Measurements from ENCODE around the gene MYLK.

The MYLK gene

GRCh38 chr3:123795471-123796251, 88.5 kb downstream of the MYLK start:
- Histone ChIP-seq H3K4me3 (ENCODE audit: low read length) (no peak overlapping the region), H3K79me1 (ENCODE audit: low read length) (no peaks in the 10 kb centered on the region), H3K79me2 (ENCODE audit: control insufficient read depth, insufficient read depth, low read length) (no peaks in the 10 kb centered on the region), H3K27me3 (ENCODE audit: insufficient read depth, low read length, poor library complexity) (no peaks in the 10 kb centered on the region), H3K36me3 (ENCODE audit: control insufficient read depth, insufficient read depth, low read length) (no peaks in the 10 kb centered on the region), H3K27ac (ENCODE audit: low read depth, low read length) (no peak overlapping the region), H3K9ac (ENCODE audit: low read length) (no peak overlapping the region), H3K4ac (ENCODE audit: low read depth, low read length) (no peak overlapping the region), H2BK5ac (ENCODE audit: low read length) (no peak overlapping the region), H3K18ac (ENCODE audit: low read length) (no peak overlapping the region), H3K4me1 (ENCODE audit: control insufficient read depth, low read depth, low read length) (peaks cover 7% of the 10 kb centered on the region), H4K8ac (ENCODE audit: low read depth, low read length) (no peak overlapping the region), H3K4me2 (ENCODE audit: low read length) (no peak overlapping the region), H3K56ac (ENCODE audit: low read length) (peak overlapping the region; percentile 56), H3K23ac (ENCODE audit: low read length) (no peak overlapping the region), H2BK120ac (ENCODE audit: low read depth, low read length) (no peak overlapping the region), H2AK5ac (ENCODE audit: low read length) (no peak overlapping the region), H4K5ac (ENCODE audit: low read length) (no peak overlapping the region), H2BK15ac (replicated peaks; ENCODE audit: low read depth) (no peak overlapping the region)
- DNase-seq: no peak
- WGBS (ENCODE audit: extremely low coverage, insufficient coverage, low lambda C conversion rate): no CpG with 5 or more reads among the region's 4 CpGs

DNA sequence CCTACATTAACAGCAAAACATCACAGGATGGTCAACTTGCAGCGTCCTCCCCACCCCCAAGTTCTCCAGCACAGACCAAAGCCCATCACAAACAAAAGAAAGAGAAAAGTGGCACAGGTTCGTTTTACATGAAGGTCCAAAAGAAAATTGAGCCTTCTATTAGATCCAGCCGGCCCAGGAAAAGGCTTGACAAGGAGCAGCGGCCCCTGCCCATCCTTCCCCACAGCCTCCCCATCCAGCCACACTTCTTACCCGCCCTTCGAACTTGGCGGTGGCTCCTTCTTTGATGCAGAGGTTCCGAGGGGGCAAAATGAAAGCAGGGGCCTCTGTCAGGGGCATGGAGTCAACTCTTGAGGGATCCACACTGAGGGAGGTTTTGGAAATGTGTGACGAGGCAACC, 90.7 kb downstream of the MYLK start:
- no peak overlapping the region for H2BK15ac ChIP-seq (replicated peaks; ENCODE audit: low read depth)
- H4K8ac ChIP-seq (ENCODE audit: low read depth, low read length): no peak overlapping the region
- H3K23ac ChIP-seq (ENCODE audit: low read length): no peak overlapping the region
- no peak overlapping the region for H3K18ac ChIP-seq (ENCODE audit: low read length)
- H3K56ac ChIP-seq (ENCODE audit: low read length): no peak overlapping the region
- H3K27ac ChIP-seq (ENCODE audit: low read depth, low read length): no peak overlapping the region
- H3K4me2 ChIP-seq (ENCODE audit: low read length): no peak overlapping the region
- WGBS (ENCODE audit: extremely low coverage, insufficient coverage, low lambda C conversion rate): no CpG with 5 or more reads among the region's 9 CpGs
- peaks cover 17% of the 10 kb centered on the region for H3K4me1 ChIP-seq (ENCODE audit: control insufficient read depth, low read depth, low read length)
- no peak for DNase-seq
- H3K4ac ChIP-seq (ENCODE audit: low read depth, low read length): no peak overlapping the region
- no peak overlapping the region for H3K4me3 ChIP-seq (ENCODE audit: low read length)
- no peak overlapping the region for H2BK5ac ChIP-seq (ENCODE audit: low read length)
- peak overlapping the region; percentile 2 for H2AK5ac ChIP-seq (ENCODE audit: low read length)
- no peaks in the 10 kb centered on the region for H3K27me3 ChIP-seq (ENCODE audit: insufficient read depth, low read length, poor library complexity)
- H3K36me3 ChIP-seq (ENCODE audit: control insufficient read depth, insufficient read depth, low read length): no peaks in the 10 kb centered on the region
- no peaks in the 10 kb centered on the region for H3K79me1 ChIP-seq (ENCODE audit: low read length)
- no peak overlapping the region for H4K5ac ChIP-seq (ENCODE audit: low read length)
- H2BK120ac ChIP-seq (ENCODE audit: low read depth, low read length): no peak overlapping the region
- H3K9ac ChIP-seq (ENCODE audit: low read length): no peak overlapping the region
- no peaks in the 10 kb centered on the region for H3K79me2 ChIP-seq (ENCODE audit: control insufficient read depth, insufficient read depth, low read length)

DNA sequence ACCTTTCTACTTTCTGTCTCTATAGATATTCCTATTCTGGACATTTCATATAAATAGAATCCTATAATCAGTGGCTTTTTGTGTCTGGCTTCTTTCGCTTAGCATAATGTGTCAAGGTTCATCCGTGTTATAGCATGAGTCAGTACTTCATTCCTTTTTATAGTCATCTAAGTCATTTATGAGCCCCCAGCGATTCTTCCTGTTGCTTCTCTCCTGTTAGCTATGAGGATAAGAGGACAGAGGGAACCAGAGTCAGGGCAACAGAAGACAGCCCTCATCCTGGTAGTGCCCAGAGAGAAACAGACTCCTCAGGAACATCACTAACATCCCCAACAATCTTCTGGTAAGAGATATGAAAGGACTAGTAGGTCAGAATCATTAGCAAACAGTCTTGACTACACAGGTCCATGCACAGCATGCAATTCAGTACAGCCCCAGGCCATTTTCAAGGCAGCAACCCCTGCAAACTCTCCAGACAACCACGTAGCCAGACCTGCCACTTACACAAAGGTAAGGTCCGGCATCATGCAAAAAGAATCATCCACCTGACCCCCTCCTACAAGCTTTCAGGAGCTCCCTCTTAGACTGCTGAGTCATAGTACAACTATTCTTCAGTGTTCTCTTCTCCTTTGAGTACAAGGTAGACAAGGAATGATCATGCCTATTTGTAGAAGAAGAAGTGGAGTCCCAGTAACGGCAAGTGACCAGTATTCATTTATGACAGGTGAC, 91.5 kb downstream of the MYLK start:
- Histone ChIP-seq H3K23ac (ENCODE audit: low read length) (no peak overlapping the region), H2BK120ac (ENCODE audit: low read depth, low read length) (no peak overlapping the region), H3K36me3 (ENCODE audit: control insufficient read depth, insufficient read depth, low read length) (no peaks in the 10 kb centered on the region), H2BK15ac (replicated peaks; ENCODE audit: low read depth) (no peak overlapping the region), H2AK5ac (ENCODE audit: low read length) (no peak overlapping the region), H2BK5ac (ENCODE audit: low read length) (no peak overlapping the region), H3K56ac (ENCODE audit: low read length) (peak overlapping the region; percentile 10), H3K4me3 (ENCODE audit: low read length) (no peak overlapping the region), H4K8ac (ENCODE audit: low read depth, low read length) (no peak overlapping the region), H3K27ac (ENCODE audit: low read depth, low read length) (no peak overlapping the region), H3K27me3 (ENCODE audit: insufficient read depth, low read length, poor library complexity) (no peaks in the 10 kb centered on the region), H3K9ac (ENCODE audit: low read length) (no peak overlapping the region), H3K79me2 (ENCODE audit: control insufficient read depth, insufficient read depth, low read length) (no peaks in the 10 kb centered on the region), H4K5ac (ENCODE audit: low read length) (no peak overlapping the region), H3K4me2 (ENCODE audit: low read length) (no peak overlapping the region), H3K18ac (ENCODE audit: low read length) (no peak overlapping the region), H3K4ac (ENCODE audit: low read depth, low read length) (no peak overlapping the region), H3K79me1 (ENCODE audit: low read length) (no peaks in the 10 kb centered on the region), H3K4me1 (ENCODE audit: control insufficient read depth, low read depth, low read length) (peaks cover 17% of the 10 kb centered on the region)
- no CpG with 5 or more reads among the region's 6 CpGs for WGBS (ENCODE audit: extremely low coverage, insufficient coverage, low lambda C conversion rate)
- DNase-seq: peak; percentile 35

DNA sequence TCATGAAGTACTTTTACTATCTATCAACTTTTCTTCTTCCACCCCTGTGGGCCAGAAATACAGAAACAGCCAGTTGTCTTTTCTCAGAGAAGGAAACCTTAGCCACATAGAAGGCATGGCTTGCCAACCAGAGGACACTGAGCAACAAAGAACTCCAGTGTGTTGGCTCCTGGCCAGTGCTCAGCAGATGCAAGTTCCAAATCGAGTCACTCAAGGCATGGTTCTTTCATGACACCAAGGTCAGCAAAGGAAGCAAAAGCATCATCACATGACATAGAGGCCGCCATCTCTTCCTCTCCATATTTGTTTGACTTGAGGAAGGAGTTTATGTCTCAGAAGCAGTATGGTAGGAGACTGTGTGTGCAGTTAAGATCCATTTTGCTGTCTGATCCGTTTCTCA, 92.2 kb downstream of the MYLK start:
- Histone ChIP-seq H3K56ac (ENCODE audit: low read length) (no peak overlapping the region), H3K4me2 (ENCODE audit: low read length) (no peak overlapping the region), H3K79me1 (ENCODE audit: low read length) (no peaks in the 10 kb centered on the region), H3K36me3 (ENCODE audit: control insufficient read depth, insufficient read depth, low read length) (no peaks in the 10 kb centered on the region), H2BK15ac (replicated peaks; ENCODE audit: low read depth) (no peak overlapping the region), H2BK120ac (ENCODE audit: low read depth, low read length) (no peak overlapping the region), H4K8ac (ENCODE audit: low read depth, low read length) (no peak overlapping the region), H2AK5ac (ENCODE audit: low read length) (no peak overlapping the region), H3K9ac (ENCODE audit: low read length) (no peak overlapping the region), H2BK5ac (ENCODE audit: low read length) (no peak overlapping the region), H3K23ac (ENCODE audit: low read length) (no peak overlapping the region), H3K18ac (ENCODE audit: low read length) (no peak overlapping the region), H3K4me3 (ENCODE audit: low read length) (no peak overlapping the region), H3K27ac (ENCODE audit: low read depth, low read length) (no peak overlapping the region), H3K27me3 (ENCODE audit: insufficient read depth, low read length, poor library complexity) (no peaks in the 10 kb centered on the region), H4K5ac (ENCODE audit: low read length) (no peak overlapping the region), H3K4me1 (ENCODE audit: control insufficient read depth, low read depth, low read length) (peaks cover 17% of the 10 kb centered on the region), H3K4ac (ENCODE audit: low read depth, low read length) (no peak overlapping the region), H3K79me2 (ENCODE audit: control insufficient read depth, insufficient read depth, low read length) (no peaks in the 10 kb centered on the region)
- no peak for DNase-seq
- no CpG with 5 or more reads among the region's 3 CpGs for WGBS (ENCODE audit: extremely low coverage, insufficient coverage, low lambda C conversion rate)

DNA sequence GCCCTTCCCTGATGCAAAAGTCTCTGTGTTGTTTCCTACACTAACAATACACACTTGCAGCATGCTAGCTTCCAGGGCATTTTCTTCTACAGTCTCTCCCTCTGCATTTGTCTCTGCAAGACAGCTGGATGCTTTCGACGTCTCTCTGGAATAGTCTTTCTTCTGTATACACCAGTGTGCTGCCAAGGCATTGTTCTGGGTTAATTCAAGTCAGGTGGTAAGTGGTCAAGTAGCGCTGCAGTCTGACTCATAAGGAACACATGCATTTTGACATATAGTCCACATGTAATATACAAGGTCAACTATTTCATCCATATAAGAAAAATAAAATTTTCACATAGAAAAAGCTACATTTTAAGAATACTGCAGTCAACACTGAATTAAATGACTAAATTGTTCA, 92.7 kb downstream of the MYLK start:
- H4K5ac ChIP-seq (ENCODE audit: low read length): no peak overlapping the region
- H3K56ac ChIP-seq (ENCODE audit: low read length): no peak overlapping the region
- no peaks in the 10 kb centered on the region for H3K27me3 ChIP-seq (ENCODE audit: insufficient read depth, low read length, poor library complexity)
- no peak overlapping the region for H2BK15ac ChIP-seq (replicated peaks; ENCODE audit: low read depth)
- peak overlapping the region; percentile 94 for H2AK5ac ChIP-seq (ENCODE audit: low read length)
- no peak overlapping the region for H3K27ac ChIP-seq (ENCODE audit: low read depth, low read length)
- no peak overlapping the region for H3K18ac ChIP-seq (ENCODE audit: low read length)
- H4K8ac ChIP-seq (ENCODE audit: low read depth, low read length): no peak overlapping the region
- H3K4me3 ChIP-seq (ENCODE audit: low read length): no peak overlapping the region
- H2BK120ac ChIP-seq (ENCODE audit: low read depth, low read length): no peak overlapping the region
- H3K79me2 ChIP-seq (ENCODE audit: control insufficient read depth, insufficient read depth, low read length): no peaks in the 10 kb centered on the region
- H3K9ac ChIP-seq (ENCODE audit: low read length): no peak overlapping the region
- WGBS (ENCODE audit: extremely low coverage, insufficient coverage, low lambda C conversion rate): no CpG with 5 or more reads among the region's 3 CpGs
- no peak overlapping the region for H3K23ac ChIP-seq (ENCODE audit: low read length)
- H3K79me1 ChIP-seq (ENCODE audit: low read length): no peaks in the 10 kb centered on the region
- H3K4me1 ChIP-seq (ENCODE audit: control insufficient read depth, low read depth, low read length): peaks cover 17% of the 10 kb centered on the region
- DNase-seq: no peak
- no peak overlapping the region for H3K4me2 ChIP-seq (ENCODE audit: low read length)
- no peaks in the 10 kb centered on the region for H3K36me3 ChIP-seq (ENCODE audit: control insufficient read depth, insufficient read depth, low read length)
- peak overlapping the region; percentile 17 for H2BK5ac ChIP-seq (ENCODE audit: low read length)
- no peak overlapping the region for H3K4ac ChIP-seq (ENCODE audit: low read depth, low read length)
